Activated T-helper 17 cell treated with anti-CD3 and anti-CD28 coated beads, Interleukin-2, amount 50 U/mL, for 72 hours (primary cell): ENCODE data around the gene PPP6R1. TPM values are rescaled to one million over a fixed set of nuclear protein-coding genes. Genes with fewer than 3 reads are reported as not detected.

Source experiments
- ATAC-seq: fragments of 150-1000 bp; cut with Tn5 transposase; replicated peaks from 2 replicates; pipeline ENCODE4 v1.10.0; 2021; ENCODE audit warnings: mild to moderate bottlenecking, moderate library complexity
- H3K27ac Mint-ChIP-seq: one replicate; pipeline ENCODE4 v1.8.0; 2022; ENCODE audit warnings: mixed read lengths
- H3K27me3 Mint-ChIP-seq: one replicate; pipeline ENCODE4 v1.8.0; 2022; ENCODE audit warnings: mixed read lengths
- H3K36me3 Mint-ChIP-seq: one replicate; pipeline ENCODE4 v1.8.0; 2022; ENCODE audit warnings: low read depth, mild to moderate bottlenecking, mixed read lengths
- H3K4me1 Mint-ChIP-seq: one replicate; pipeline ENCODE4 v1.8.0; 2022; ENCODE audit warnings: mixed read lengths
- H3K4me3 Mint-ChIP-seq: one replicate; pipeline ENCODE4 v1.8.0; 2022; ENCODE audit warnings: mild to moderate bottlenecking, mixed read lengths
- H3K9me3 Mint-ChIP-seq: one replicate; pipeline ENCODE4 v1.8.0; 2022; ENCODE audit warnings: mixed read lengths
- total RNA-seq, 2 donors: library from RNA; stranded (reverse); gene quantifications; one replicate each; pipeline ENCODE4 v1.2.3, GENCODE V29; 2022

PPP6R1 gene
- total RNA-seq, 2 donors from 2014 or later: 156 to 319 TPM

- H3K9me3 Mint-ChIP-seq: no peaks in the 10 kb centered on the region
- H3K27me3 Mint-ChIP-seq: no peaks in the 10 kb centered on the region
- peaks cover 77% of the 10 kb centered on the region for H3K36me3 Mint-ChIP-seq
- ATAC-seq: no peak
- no peak overlapping the region for H3K4me3 Mint-ChIP-seq
- peak overlapping the region; percentile 67 for H3K27ac Mint-ChIP-seq
- H3K4me1 Mint-ChIP-seq: peaks cover 27% of the 10 kb centered on the region
Observed at GRCh38 chr19:55247621-55248099, 11.2 kb downstream of the PPP6R1 start.

GRCh38 chr19:55246462-55247451, 12.1 kb downstream of the PPP6R1 start:
- Mint-ChIP-seq H3K27me3 (no peaks in the 10 kb centered on the region), H3K9me3 (no peaks in the 10 kb centered on the region), H3K27ac (no peak overlapping the region), H3K4me3 (no peak overlapping the region), H3K4me1 (peaks cover 25% of the 10 kb centered on the region), H3K36me3 (peaks cover 78% of the 10 kb centered on the region)
- no peak for ATAC-seq

- H3K4me1 Mint-ChIP-seq: peaks cover 12% of the 10 kb centered on the region
Observed at GRCh38 chr19:55245236-55245904, 13.4 kb downstream of the PPP6R1 start.

GRCh38 chr19:55244004-55244680, 14.7 kb downstream of the PPP6R1 start:
- Mint-ChIP-seq H3K9me3 (no peaks in the 10 kb centered on the region), H3K4me3 (no peak overlapping the region), H3K27ac (no peak overlapping the region), H3K4me1 (peaks cover 11% of the 10 kb centered on the region), H3K36me3 (peaks cover 86% of the 10 kb centered on the region), H3K27me3 (no peaks in the 10 kb centered on the region)
- ATAC-seq: no peak

More at GRCh38 chr19:55245236-55245904, 13.4 kb downstream of the PPP6R1 start:
- H3K36me3 Mint-ChIP-seq: peaks cover 77% of the 10 kb centered on the region
- H3K9me3 Mint-ChIP-seq: no peaks in the 10 kb centered on the region
- H3K27ac Mint-ChIP-seq: no peak overlapping the region
- H3K4me3 Mint-ChIP-seq: no peak overlapping the region
- no peaks in the 10 kb centered on the region for H3K27me3 Mint-ChIP-seq
- no peak for ATAC-seq

- ATAC-seq: peak; percentile 86
- H3K4me3 Mint-ChIP-seq: no peak overlapping the region
- H3K27me3 Mint-ChIP-seq: no peaks in the 10 kb centered on the region
- H3K27ac Mint-ChIP-seq: peak overlapping the region; percentile 70
- H3K36me3 Mint-ChIP-seq: peaks cover 91% of the 10 kb centered on the region
- H3K4me1 Mint-ChIP-seq: peaks cover 5% of the 10 kb centered on the region
- no peaks in the 10 kb centered on the region for H3K9me3 Mint-ChIP-seq
Observed at GRCh38 chr19:55242517-55242916, 16.3 kb downstream of the PPP6R1 start.

- Mint-ChIP-seq H3K36me3 (peaks cover 96% of the 10 kb centered on the region), H3K9me3 (no peaks in the 10 kb centered on the region), H3K27ac (no peak overlapping the region), H3K27me3 (no peaks in the 10 kb centered on the region), H3K4me1 (peaks cover 5% of the 10 kb centered on the region), H3K4me3 (no peak overlapping the region)
- no peak for ATAC-seq
Observed at GRCh38 chr19:55241935-55242464, 16.8 kb downstream of the PPP6R1 start.

GRCh38 chr19:55241143-55241934, 17.5 kb downstream of the PPP6R1 start:
- no peak for ATAC-seq
- Mint-ChIP-seq H3K36me3 (peaks cover 96% of the 10 kb centered on the region), H3K27me3 (no peaks in the 10 kb centered on the region), H3K4me1 (peaks cover 5% of the 10 kb centered on the region), H3K27ac (no peak overlapping the region), H3K4me3 (no peak overlapping the region), H3K9me3 (no peaks in the 10 kb centered on the region)

- H3K27ac Mint-ChIP-seq: no peak overlapping the region
- no peak overlapping the region for H3K4me3 Mint-ChIP-seq
- H3K9me3 Mint-ChIP-seq: no peaks in the 10 kb centered on the region
- no peaks in the 10 kb centered on the region for H3K27me3 Mint-ChIP-seq
- peaks cover 96% of the 10 kb centered on the region for H3K36me3 Mint-ChIP-seq
- no peak for ATAC-seq
- peaks cover 5% of the 10 kb centered on the region for H3K4me1 Mint-ChIP-seq
Observed at GRCh38 chr19:55240713-55241020, 18.1 kb downstream of the PPP6R1 start.

GRCh38 chr19:55239004-55239403, 19.8 kb downstream of the PPP6R1 start:
- ATAC-seq: no peak
- H3K9me3 Mint-ChIP-seq: no peaks in the 10 kb centered on the region
- H3K36me3 Mint-ChIP-seq: peaks cover 96% of the 10 kb centered on the region
- peaks cover 5% of the 10 kb centered on the region for H3K4me1 Mint-ChIP-seq
- H3K4me3 Mint-ChIP-seq: no peak overlapping the region
- H3K27ac Mint-ChIP-seq: no peak overlapping the region
- no peaks in the 10 kb centered on the region for H3K27me3 Mint-ChIP-seq

GRCh38 chr19:55238030-55238429, 20.8 kb downstream of the PPP6R1 start:
- Mint-ChIP-seq H3K4me1 (peaks cover 5% of the 10 kb centered on the region), H3K36me3 (peaks cover 96% of the 10 kb centered on the region), H3K4me3 (no peak overlapping the region), H3K9me3 (no peaks in the 10 kb centered on the region), H3K27me3 (no peaks in the 10 kb centered on the region), H3K27ac (no peak overlapping the region)
- ATAC-seq: no peak

- no peak for ATAC-seq
- H3K27ac Mint-ChIP-seq: no peak overlapping the region
- H3K27me3 Mint-ChIP-seq: no peaks in the 10 kb centered on the region
- H3K4me3 Mint-ChIP-seq: no peak overlapping the region
- H3K4me1 Mint-ChIP-seq: no peaks in the 10 kb centered on the region
- H3K36me3 Mint-ChIP-seq: peaks cover 86% of the 10 kb centered on the region
- no peaks in the 10 kb centered on the region for H3K9me3 Mint-ChIP-seq
Observed at GRCh38 chr19:55232986-55233385, 25.8 kb downstream of the PPP6R1 start.

GRCh38 chr19:55232286-55232602, 26.6 kb downstream of the PPP6R1 start:
- Mint-ChIP-seq H3K4me1 (no peaks in the 10 kb centered on the region), H3K27ac (peak overlapping the region; percentile 41), H3K4me3 (no peak overlapping the region), H3K9me3 (no peaks in the 10 kb centered on the region), H3K36me3 (peaks cover 84% of the 10 kb centered on the region), H3K27me3 (no peaks in the 10 kb centered on the region)
- ATAC-seq: no peak

GRCh38 chr19:55231391-55232285, 27.2 kb downstream of the PPP6R1 start:
- H3K27me3 Mint-ChIP-seq: no peaks in the 10 kb centered on the region
- peaks cover 84% of the 10 kb centered on the region for H3K36me3 Mint-ChIP-seq
- H3K9me3 Mint-ChIP-seq: no peaks in the 10 kb centered on the region
- H3K4me1 Mint-ChIP-seq: no peaks in the 10 kb centered on the region
- ATAC-seq: no peak
- H3K27ac Mint-ChIP-seq: peak overlapping the region; percentile 41
- H3K4me3 Mint-ChIP-seq: no peak overlapping the region
